DND-41 (cell line): ENCODE results near the gene CDX1.

Experiments used
- CTCF ChIP-seq: IDR thresholded peaks from 2 replicates; pipeline ENCODE4 v1.5.1; 2012; ENCODE audit warnings: borderline replicate concordance, low read length, moderate library complexity, mild to moderate bottlenecking; ENCODE audit not compliant: poor library complexity, severe bottlenecking; ENCODE audit errors: extremely low read depth
- EZH2 ChIP-seq: IDR thresholded peaks from 3 replicates; pipeline ENCODE4 v1.6.1; 2012; ENCODE audit warnings: borderline replicate concordance, low read depth, mild to moderate bottlenecking, moderate library complexity, low read length, inconsistent platforms; ENCODE audit not compliant: severe bottlenecking

GRCh38 chr5:150184006-150184405, 17.4 kb downstream of the CDX1 start:
- no peak for TF ChIP-seq CTCF
- no peak for TF ChIP-seq EZH2
